Umbilical cord (tissue), 2 donors: ENCODE results near the gene STAG2. TPM values are rescaled to one million over a fixed set of nuclear protein-coding genes. Genes with fewer than 3 reads are reported as not detected.
A peak's percentile ranks its signal among the peaks of the same experiment; 100 is the strongest.
"Not testable (repeated sequence)": the region's sequence is repeated elsewhere in the genome, so short reads cannot be mapped to it uniquely, and the experiment has no call there.

Experiments used
- DNase-seq: peaks from one replicate; pipeline ENCODE4 v3.0.0-alpha.2; 2015; ENCODE audit warnings: low spot score
- total RNA-seq: library from RNA; depleted of rRNA; stranded (reverse); fragments of >200 nt; gene quantifications from one replicate; pipeline ENCODE4 v1.2.3, GENCODE V29; 2014; ENCODE audit warnings: low replicate concordance; ENCODE audit not compliant: insufficient read depth

The STAG2 gene
- 67.7 TPM for total RNA-seq

DNA sequence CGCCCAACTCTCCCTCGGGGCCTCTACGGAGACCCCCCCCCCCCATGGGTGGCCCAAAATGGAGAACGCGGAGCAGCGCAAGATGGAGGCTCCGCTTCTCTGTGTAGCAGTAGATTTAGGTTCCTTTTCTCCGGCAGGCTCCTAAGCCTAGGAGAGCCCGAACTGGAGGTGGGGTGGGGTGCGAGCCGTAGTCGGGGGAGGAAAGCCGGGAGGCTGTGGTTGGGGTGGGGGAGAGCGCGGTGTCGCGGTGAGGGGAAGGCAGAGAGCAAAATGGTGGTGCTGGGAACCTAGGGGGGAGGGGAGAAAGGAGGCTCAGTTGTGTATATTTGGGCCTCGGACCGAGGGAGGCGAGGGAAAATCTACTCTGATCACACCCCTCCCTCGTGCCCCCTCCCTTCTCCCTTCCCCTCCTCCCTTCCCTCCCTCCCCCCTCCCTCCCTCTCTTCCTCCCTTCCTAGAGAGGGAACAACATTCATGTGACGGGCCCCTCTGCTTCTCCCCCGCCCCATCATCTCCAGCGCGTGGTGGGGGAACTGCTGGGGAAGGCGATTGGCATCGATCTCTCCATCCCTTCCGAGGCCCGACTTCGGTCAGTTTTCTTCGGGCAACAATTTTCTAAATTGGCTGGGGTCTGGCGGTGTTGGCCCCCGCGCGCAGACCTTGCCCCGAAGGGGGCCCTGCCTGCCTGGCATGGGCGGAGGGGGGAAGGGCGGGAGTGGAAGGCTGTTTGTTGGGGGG, at the start of gene STAG2:
Gene STAG2, plus strand, starts transcription at position 439 of the 738 bp plus-strand sequence. CDS start 60,922 bp downstream, outside the sequence.
- DNase-seq, result peak; percentile 86

DNA sequence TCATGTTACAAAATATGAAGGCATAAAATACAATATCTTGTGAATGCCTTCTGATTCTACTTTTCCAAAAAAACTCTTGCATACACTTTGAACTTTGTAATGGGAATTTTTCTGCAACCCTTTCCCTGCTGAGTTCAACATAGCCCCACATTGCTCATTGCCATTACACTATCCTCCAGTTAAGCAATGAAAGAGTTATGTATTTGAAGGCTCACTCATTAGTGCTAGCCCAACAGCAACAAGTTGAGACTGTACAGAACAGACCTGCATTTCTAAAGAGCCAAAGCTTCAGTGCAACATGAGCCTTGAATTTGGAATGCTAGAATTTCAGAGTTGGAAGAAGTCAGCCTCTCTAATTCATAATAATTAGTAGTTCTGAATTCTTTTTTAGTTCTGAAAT, 44.4 kb upstream of the STAG2 start:
- peak; percentile 1 for DNase-seq

DNA sequence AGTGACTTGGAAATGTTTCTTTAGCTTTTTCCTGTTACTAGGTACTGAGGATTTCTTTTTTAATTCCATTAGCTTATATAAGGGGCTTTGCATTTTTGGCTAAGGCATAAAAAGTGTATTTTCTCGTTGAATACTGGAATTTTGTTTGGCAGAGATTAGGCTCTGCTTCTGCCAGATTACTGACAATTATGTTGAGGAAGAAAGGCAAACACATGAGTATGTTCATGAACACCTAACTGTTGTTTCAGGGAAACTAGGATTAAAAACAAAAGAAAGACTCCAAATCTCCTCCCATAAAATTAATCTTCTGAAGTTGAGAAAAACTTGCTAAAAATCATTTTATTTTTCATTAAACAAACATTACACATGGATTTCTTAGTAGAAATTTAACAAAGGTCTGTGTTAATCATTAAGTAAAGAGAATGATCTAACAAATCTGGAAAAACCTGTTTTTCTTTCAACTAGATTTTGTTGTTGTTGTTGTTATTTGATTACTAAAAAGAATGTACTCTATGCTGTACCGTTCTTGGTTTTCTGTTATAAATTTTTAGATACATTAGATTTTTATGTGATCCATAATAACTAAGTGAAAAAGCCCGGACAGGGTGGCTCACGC, 43.3 kb upstream of the STAG2 start:
- DNase-seq, result no peak

DNA sequence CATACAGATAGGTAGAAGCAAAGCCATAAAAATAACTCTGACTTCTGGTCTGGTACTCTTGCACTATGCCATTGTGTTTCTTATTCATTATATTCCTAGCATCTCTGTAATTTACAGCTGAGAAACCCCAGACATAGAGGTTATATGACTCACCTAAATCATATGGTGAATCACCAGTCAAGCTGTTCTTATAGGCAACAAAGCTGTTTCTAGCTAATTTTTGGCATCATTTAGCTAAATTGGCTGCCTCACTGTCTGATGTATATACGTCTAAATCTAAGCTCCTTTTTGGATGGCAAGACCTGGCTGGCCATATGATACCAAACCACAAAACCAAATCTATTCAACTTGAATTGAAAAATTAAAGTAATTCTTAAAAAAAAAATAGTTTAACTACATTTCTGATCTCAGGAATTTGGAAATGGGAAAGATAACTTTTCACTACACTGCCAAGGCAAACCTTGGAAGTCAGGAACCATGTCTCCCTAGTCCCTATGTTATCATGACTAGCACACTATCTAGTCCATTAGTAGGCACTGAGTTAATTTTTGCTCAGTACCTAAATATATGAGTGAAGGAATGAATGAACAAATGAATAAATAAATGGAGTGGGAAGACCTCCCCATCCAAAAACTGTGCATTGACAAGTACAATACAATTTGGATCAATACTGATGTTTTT, 41.3 kb upstream of the STAG2 start:
- DNase-seq, result peak; percentile 10

DNA sequence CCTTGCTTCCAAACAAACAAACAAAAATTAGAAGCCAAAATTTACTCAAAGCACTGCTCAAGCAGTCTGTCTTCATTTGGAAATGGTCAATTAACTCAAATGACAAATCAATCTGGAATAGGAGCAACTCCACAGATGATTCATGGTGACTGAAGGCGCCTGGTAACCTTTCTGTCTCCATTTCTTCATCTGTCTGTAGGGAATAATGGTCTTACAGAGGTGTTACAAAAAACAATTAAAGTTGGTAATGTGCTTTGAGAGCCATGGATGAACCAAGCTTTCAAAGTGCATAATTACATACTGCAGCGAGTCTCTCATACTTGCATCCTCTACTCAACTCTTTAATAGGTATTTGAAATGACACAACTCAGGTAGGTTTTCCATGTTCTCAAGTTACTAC, 38.3 kb upstream of the STAG2 start:
- no peak for DNase-seq

DNA sequence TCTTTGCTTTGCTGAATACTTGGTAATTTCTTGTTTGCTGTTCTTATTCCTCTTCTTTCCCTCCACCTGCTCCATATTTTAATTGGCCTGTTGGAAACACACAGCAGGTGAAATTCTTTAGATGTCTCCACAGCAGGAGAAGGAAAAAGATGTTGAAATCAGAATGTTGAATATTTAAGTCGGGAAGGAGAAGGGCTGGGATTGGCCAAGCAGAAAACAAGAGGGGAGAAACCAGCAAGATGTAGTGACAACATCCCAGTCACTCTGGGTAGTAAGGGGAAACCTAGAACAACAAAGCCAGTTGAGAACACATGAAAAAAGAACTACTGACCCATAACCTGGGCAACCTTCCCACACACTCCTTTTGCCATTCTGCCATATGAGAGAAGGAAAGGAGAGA, 37.3 kb upstream of the STAG2 start:
- no peak for DNase-seq

DNA sequence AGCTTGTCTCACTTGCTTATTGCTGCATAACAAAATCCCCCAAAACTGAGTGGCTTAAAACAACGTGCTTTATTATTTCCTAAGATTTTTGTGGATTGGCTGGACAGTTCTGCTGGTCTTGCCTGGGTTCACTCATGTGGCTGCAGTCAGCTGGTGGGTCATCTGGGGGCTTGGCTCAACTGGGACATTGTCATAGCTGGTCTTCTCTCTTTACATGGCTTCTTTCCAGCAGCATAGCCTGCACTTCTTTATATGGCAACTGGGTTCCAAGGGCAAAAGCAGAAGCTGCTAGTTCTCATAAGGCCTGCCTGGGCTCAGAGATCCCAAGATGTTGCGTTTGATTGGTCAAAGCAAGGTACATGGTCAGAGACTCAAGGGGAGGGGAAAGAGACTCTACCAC, 33.7 kb upstream of the STAG2 start:
- DNase-seq, result no peak

DNA sequence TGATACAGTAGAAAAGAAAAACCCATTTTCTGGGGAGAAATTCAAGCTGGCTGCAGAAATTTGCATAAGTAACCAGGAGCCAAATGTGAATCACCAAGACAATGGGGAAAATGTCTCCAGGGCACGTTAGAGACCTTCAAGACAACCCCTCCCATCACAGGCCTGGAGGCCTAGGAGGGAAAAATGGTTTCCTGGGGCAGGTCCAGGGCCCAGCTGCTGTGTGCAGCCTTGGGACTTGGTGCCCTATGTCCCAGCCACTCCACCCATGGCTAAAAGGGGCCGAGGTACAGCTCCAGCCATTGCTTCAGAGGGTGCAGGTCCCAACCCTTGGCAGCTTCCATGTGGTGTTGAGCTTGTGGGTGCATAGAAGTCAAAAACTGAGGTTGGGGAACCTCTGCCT, 29.5 kb upstream of the STAG2 start:
- DNase-seq, result not testable (repeated sequence)

DNA sequence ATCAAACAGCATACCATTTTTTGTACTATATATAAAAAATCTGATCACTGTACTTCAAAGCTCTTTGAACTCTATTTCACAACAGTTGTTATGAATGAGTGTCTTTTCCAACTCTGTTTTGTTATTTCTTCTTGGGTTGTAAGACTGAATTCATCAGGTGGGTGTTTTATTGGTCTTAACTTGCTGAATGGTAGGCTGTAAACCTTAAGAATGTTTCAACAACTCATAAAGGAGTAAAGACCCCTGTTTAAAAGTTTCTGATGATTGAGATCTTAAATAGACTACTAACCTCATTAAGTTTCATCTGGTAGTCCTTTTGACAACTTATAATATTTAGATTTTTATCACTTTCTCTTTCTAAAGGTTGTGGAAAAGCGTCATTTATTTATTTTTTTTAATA, 18.4 kb upstream of the STAG2 start:
- DNase-seq, result no peak

DNA sequence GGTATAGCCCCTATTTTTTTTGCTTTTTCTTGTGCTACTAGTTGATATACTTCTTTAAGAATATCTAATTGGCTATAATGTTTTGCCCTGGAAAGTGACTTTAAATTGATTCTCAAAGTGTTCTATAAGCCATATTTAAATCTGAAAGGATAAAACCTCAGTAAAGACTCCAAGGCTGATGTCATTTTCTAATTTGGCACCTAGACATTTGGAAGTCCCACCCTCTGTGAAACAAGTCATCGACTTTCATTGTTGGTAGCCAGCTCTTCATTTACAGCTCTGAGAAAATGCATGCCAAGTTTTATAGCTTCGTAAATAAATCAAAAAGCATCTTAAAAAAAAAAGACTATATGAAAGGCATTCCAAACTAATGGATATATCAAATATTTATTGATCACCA, 18.0 kb upstream of the STAG2 start:
- no peak for DNase-seq

DNA sequence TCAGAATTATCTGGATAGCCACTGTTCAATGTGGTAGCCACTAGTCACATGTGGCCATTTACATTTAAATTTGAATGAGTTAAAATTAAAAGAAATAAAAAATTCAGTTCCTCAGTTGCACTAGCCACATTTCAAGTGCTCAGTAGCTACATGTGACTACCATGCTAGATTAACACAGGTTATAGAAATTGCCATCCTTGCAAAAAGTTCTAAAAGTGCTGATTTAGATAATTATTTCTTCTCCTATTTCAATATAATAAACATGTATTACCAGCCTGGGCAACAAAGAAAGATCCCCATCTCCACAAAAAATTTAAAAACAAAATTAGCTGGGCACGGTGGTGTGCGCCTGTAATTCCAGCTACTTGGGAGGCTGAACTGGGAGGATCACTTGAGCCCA, 11.7 kb upstream of the STAG2 start:
- no peak for DNase-seq

DNA sequence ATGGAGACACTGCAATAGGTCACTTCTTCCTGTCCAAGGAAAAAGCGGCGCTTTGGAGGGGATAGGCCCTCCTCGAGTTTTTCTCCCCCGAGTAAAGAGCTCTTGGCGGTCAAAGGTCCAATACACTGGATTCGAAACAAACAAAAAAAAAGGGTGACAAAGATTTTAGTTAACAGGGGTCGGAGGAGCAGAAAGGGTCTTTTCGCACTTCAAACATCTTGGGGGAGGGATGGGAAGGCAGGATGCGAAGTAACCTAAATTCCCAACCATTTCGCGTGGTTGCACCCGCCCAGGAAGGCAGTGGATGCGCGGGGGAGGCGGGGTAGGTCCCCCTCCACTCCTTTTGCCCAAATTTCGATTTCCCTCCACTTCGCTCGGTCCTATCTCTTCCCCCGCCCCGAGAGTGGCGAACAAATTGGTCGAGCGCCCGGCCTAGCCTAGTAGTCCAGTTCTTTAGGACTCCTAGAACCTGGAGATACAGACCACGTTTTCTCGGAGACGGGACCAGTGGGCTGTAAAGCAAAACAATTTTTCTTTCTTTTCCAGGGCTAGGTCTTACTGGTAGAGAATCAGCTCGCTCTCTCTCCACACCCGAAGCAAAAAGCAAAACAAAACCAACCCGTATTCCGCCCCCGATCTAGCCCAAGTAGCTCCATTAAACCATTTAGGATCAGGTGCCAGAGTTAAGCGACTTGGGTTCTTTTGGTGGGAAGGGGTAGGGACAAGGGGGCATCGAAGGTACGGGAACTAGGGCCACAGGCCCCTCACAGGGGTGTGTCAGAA, 2.0 kb upstream of the STAG2 start:
- DNase-seq, result peak; percentile 38

DNA sequence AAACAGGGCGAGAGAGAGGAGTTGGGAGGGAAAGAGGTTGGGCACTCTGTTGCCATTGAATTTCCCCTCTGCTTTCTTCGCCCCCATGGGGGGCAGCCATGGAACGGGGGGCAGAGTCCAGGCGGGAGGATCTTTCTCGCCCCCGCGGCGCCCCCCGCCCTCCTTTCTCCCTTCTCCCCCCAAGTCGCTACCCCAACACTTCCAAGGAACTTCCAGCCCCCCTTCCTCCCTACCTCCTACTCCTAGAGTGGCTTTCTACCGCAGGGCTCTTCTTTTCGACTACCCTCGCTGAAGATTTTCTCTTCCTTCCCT, 594 bp upstream of the STAG2 start:
- DNase-seq, result no peak

DNA sequence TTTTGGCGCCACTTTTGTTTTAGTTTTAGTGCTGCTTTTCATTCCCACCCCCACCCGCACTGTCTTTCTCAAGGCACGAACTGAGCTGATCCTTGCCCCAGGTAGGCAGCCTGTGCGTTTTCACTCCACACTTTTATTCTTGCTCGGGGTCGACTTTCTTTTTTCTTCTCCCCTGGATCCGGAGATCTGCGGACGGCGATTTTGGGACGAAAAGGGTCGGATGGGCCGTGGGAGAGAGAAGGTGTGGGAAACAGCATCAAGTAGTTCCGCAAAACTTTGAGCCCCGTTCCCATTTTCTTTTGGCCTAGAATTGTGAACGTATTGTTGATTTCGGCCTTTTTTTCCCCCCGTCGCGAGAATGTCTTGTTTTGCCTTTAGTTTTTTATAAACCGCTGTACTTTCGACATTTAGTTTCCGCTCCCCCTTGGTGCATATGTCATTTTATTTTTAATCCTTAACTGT, 531 bp downstream of the STAG2 start:
- no peak for DNase-seq

DNA sequence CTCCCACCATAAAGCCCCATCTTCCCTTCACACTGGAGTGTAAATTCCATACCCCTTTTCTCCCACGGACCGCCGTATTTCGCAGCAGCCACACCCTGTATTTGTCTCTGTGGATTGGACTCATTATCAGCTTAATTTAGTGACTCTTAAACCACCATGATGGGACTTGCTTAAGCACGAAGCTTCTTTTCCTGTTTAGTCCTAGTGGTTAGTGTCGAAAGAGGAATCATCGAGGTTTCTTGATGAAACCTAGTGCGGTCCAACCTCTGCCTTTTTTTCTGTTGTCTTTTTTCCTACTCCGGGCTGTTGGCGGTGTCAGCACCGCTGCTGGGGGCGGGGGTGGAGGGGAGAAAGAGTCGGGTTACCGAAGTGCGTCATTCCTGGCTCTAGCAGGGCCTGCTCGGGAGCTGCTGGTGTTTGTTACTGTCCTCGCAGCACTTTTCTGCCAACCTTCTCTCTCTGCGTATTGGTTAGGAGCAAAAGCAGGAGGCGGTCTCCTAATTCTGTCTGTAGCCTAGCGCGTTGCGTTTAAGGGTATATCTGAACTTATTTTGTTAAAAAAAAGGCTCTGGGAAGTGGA, 1.4 kb downstream of the STAG2 start:
- peak; percentile 96 for DNase-seq

DNA sequence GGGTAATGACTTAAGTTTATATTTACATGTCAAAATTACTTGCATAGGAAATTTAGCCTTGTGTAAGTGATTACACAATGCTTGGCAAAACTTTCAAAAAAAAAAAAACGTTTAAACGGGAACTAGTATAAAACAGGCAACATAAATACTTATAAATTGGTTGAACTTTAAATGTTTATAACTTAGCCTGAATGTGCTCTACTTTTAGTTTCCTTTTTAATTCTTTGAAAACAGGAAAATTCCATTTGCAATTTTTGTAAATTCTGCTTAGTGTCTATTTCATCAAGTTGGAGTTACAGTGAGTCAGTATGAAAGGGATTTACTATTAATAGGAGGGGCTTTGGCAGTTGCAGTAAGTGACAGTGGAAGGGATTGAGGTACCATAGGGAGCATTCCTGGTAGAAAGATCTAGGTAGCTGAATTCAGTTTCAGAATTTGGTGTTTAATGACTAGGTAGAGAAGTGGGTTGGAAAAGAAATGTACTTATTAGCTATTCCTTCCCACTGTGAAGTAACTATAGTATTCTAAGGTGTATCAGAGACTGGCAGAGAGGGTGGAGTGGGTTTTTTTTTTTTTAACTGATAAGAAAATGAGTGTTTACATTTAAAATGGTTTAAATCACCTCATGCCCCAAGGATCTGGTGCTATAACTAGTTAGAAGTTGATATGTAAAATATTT, 2.8 kb downstream of the STAG2 start:
- peak; percentile 31 for DNase-seq

DNA sequence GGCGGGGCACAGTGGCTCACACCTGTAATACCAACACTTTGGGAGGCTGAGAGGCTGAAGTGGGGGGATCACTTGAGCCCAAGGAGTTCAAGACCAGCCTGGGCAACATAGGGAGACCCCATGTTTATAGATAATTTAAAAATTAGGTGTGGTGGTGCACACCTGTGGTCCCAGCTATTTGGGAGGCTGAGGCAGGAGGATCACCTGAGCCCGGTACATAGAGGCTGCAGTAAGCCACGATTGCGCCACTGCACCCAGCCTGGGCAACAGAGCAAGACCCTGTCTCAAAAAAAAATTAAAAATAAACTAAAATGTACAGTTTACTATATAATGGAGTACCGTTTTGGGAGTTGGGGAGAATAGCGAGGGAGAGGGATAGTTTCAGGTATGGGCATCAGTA, 4.2 kb downstream of the STAG2 start:
- no peak for DNase-seq

DNA sequence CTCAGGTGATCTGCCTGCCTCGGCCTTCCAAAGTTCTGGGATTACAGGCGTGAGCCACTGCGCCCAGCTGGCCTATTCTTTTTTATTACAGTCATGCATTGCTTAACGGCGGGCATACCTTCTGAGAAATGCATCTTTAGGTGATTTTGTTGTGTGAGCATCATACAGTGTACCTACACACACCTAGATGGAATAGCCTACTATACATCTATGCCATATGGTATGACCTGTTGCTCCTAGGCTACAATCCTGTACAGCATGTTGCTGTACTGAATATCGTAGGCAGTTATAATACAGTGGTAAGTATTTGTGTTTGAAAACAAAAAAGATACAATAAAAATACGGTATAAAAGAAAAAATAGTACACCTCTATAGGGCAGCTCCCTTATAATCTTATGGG, 6.0 kb downstream of the STAG2 start:
- no peak for DNase-seq

DNA sequence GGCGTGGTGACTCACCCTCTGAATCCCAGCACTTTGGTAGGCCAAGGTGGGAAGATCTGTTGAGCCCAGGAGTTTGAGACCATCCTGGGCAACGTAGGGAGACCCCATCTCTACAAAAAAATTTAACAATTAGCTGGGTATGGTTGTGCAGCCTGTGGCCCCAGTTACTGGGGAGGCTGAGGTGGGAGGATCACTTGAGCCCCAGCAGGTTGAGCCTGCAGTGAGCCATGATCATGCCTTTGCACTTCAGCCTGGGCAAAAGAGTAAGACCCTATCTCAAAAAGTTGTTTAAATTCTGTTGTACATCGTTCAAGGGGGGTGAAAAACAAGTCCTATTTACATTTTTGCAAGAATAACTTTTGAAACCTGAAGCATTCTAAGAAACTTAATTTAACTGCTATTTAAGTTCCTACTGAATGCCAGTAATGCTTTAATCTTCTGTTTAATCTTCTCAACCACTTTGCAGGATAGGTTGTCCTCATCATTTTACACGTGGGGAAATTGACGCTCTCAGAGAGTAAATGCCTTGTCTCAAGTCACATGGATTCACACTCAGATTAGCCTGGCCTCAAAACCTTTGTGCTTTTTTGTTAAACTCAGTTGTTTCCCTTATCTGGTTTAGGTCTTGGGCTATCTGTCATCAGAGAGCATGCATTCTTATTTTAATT, 7.0 kb downstream of the STAG2 start:
- no peak for DNase-seq

DNA sequence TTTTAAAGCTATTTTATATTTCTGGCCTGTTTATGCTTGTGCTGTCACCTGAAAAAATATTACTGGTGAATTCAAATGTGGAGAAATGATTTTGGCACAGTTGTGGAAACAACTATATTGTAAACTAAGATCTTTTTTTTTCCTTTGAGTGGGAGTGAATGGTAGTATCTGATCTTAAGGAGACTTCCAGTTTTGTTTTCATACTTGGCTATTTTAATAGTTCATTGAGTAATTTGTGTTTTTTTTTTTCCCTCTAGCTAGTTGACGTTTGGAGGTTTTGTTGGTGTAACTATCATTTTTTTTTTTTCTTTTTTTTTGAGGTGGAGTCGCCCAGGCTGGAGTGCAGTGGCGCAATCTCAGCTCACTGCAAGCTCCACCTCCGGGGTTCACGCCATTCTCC, 10.5 kb downstream of the STAG2 start:
- DNase-seq, result no peak

DNA sequence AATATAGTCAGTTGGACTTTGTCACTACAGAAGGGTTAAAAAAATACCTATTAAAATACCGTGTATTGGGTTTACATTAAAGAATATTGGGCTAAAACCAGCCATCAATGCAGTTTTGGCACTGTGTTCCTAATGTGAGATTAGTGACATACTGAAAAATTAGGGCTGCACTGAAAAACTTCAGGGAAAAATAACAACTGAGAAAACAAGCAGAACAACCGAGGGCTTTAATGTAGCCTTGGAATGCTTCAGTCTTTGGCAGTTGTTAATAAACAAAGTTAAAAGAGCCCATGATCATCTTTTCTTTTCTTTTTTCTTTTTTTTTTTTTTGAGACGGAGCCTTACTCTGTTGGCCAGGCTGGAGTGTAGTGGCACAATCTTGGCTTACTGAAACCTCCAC, 12.4 kb downstream of the STAG2 start:
- DNase-seq, result no peak
